ACC112 (cell line): ENCODE measurements around the gene KLHDC9.

ENCODE experiments used
- H2AFZ ChIP-seq: fragments of 200-600 bp; sonication (generic); one replicate; pipeline ENCODE4 v1.6.0; 2017; ENCODE audit warnings: antibody characterized with exemption, low read length; ENCODE audit not compliant: unreplicated experiment
- H3K27ac ChIP-seq: fragments of 200-600 bp; sonication (generic); 2 replicates; pipeline ENCODE4 v1.5.1; 2014; ENCODE audit warnings: low read depth, mild to moderate bottlenecking, antibody characterized with exemption, low read length, moderate library complexity
- H3K27me3 ChIP-seq: fragments of 200-600 bp; sonication (generic); 2 replicates; pipeline ENCODE4 v1.6.1; 2014; ENCODE audit warnings: mild to moderate bottlenecking, antibody characterized with exemption, low read length, moderate library complexity, mixed read lengths; ENCODE audit not compliant: insufficient read depth
- H3K36me3 ChIP-seq: fragments of 200-600 bp; sonication (generic); 2 replicates; pipeline ENCODE4 v1.6.1; 2016; ENCODE audit warnings: mild to moderate bottlenecking, antibody characterized with exemption, low read length, moderate library complexity, mixed read lengths; ENCODE audit not compliant: insufficient read depth
- H3K4me1 ChIP-seq: fragments of 200-600 bp; sonication (generic); one replicate; pipeline ENCODE4 v1.6.1; 2016; ENCODE audit warnings: low read length, mixed read lengths; ENCODE audit not compliant: insufficient read depth, unreplicated experiment, control insufficient read depth
- H3K4me3 ChIP-seq: fragments of 200-600 bp; sonication (generic); 2 replicates; pipeline ENCODE4 v1.5.1; 2014; ENCODE audit warnings: mild to moderate bottlenecking, low read depth, low read length
- H3K79me2 ChIP-seq: fragments of 200-600 bp; sonication (generic); one replicate; pipeline ENCODE4 v1.6.0; 2016; ENCODE audit warnings: low read length; ENCODE audit not compliant: control insufficient read depth, unreplicated experiment, insufficient read depth

The KLHDC9 gene

GRCh38 chr1:161088587-161089110 lies 9.5 kb upstream of the KLHDC9 start:
- Histone ChIP-seq H3K27me3 (no peaks in the 10 kb centered on the region), H3K79me2 (no peaks in the 10 kb centered on the region), H3K4me3 (no peak overlapping the region), H2AFZ (no peak overlapping the region), H3K4me1 (peaks cover 39% of the 10 kb centered on the region), H3K27ac (no peak overlapping the region), H3K36me3 (no peaks in the 10 kb centered on the region)

- Histone ChIP-seq H3K36me3 (no peaks in the 10 kb centered on the region), H3K27me3 (no peaks in the 10 kb centered on the region), H2AFZ (no peak within 1 kb of the TSS), H3K4me1 (peaks cover 31% of the 10 kb centered on the region), H3K4me3 (no peak within 1 kb of the TSS), H3K27ac (no peak within 1 kb of the TSS), H3K79me2 (no peaks in the 10 kb centered on the region)
Observed at GRCh38 chr1:161089251-161089924, 8.8 kb upstream of the KLHDC9 start, which contains the start of gene NECTIN4. NECTIN4 (minus strand) TSS chr1:161089558; CDS start chr1:161089296, 262 bp downstream.

- no peak overlapping the region for H3K27ac ChIP-seq
- no peaks in the 10 kb centered on the region for H3K27me3 ChIP-seq
- H3K4me1 ChIP-seq: peaks cover 27% of the 10 kb centered on the region
- H3K79me2 ChIP-seq: no peaks in the 10 kb centered on the region
- no peak overlapping the region for H3K4me3 ChIP-seq
- no peak overlapping the region for H2AFZ ChIP-seq
- no peaks in the 10 kb centered on the region for H3K36me3 ChIP-seq
Observed at GRCh38 chr1:161089938-161090337, 8.2 kb upstream of the KLHDC9 start.

- H3K27me3 ChIP-seq: no peaks in the 10 kb centered on the region
- H3K4me1 ChIP-seq: peaks cover 22% of the 10 kb centered on the region
- no peak overlapping the region for H3K27ac ChIP-seq
- H3K36me3 ChIP-seq: no peaks in the 10 kb centered on the region
- no peak overlapping the region for H3K4me3 ChIP-seq
- no peak overlapping the region for H2AFZ ChIP-seq
- H3K79me2 ChIP-seq: no peaks in the 10 kb centered on the region
Observed at GRCh38 chr1:161090617-161091016, 7.5 kb upstream of the KLHDC9 start.

- no peak overlapping the region for H2AFZ ChIP-seq
Observed at GRCh38 chr1:161091093-161091492, 7.1 kb upstream of the KLHDC9 start.

GRCh38 chr1:161091796-161092507 lies 6.2 kb upstream of the KLHDC9 start:
- Histone ChIP-seq H3K4me1 (peaks cover 25% of the 10 kb centered on the region), H3K36me3 (no peaks in the 10 kb centered on the region)

More at GRCh38 chr1:161091093-161091492, 7.1 kb upstream of the KLHDC9 start:
- H3K4me3 ChIP-seq: no peak overlapping the region
- H3K79me2 ChIP-seq: no peaks in the 10 kb centered on the region
- H3K27ac ChIP-seq: no peak overlapping the region
- no peaks in the 10 kb centered on the region for H3K36me3 ChIP-seq
- peaks cover 22% of the 10 kb centered on the region for H3K4me1 ChIP-seq
- H3K27me3 ChIP-seq: no peaks in the 10 kb centered on the region

GRCh38 chr1:161092621-161093028 lies 5.5 kb upstream of the KLHDC9 start:
- Histone ChIP-seq H3K4me1 (peaks cover 25% of the 10 kb centered on the region), H2AFZ (no peak overlapping the region), H3K36me3 (no peaks in the 10 kb centered on the region), H3K4me3 (no peak overlapping the region), H3K27ac (no peak overlapping the region), H3K27me3 (no peaks in the 10 kb centered on the region), H3K79me2 (no peaks in the 10 kb centered on the region)

More at GRCh38 chr1:161091796-161092507, 6.2 kb upstream of the KLHDC9 start:
- no peak overlapping the region for H3K27ac ChIP-seq
- no peaks in the 10 kb centered on the region for H3K79me2 ChIP-seq
- no peak overlapping the region for H3K4me3 ChIP-seq
- H3K27me3 ChIP-seq: no peaks in the 10 kb centered on the region
- no peak overlapping the region for H2AFZ ChIP-seq

- peaks cover 17% of the 10 kb centered on the region for H3K4me1 ChIP-seq
Observed at GRCh38 chr1:161094481-161094880, 3.7 kb upstream of the KLHDC9 start.

GRCh38 chr1:161095230-161095629 lies 2.9 kb upstream of the KLHDC9 start:
- H3K27ac ChIP-seq: no peak overlapping the region
- H3K4me1 ChIP-seq: peaks cover 17% of the 10 kb centered on the region

More at GRCh38 chr1:161094481-161094880, 3.7 kb upstream of the KLHDC9 start:
- Histone ChIP-seq H3K36me3 (no peaks in the 10 kb centered on the region), H3K79me2 (no peaks in the 10 kb centered on the region), H2AFZ (no peak overlapping the region), H3K27me3 (no peaks in the 10 kb centered on the region), H3K27ac (no peak overlapping the region), H3K4me3 (no peak overlapping the region)

GRCh38 chr1:161096015-161096414 lies 2.1 kb upstream of the KLHDC9 start:
- Histone ChIP-seq H3K27ac (no peak overlapping the region), H3K4me3 (no peak overlapping the region), H3K79me2 (no peaks in the 10 kb centered on the region), H3K27me3 (no peaks in the 10 kb centered on the region), H3K36me3 (no peaks in the 10 kb centered on the region), H2AFZ (no peak overlapping the region), H3K4me1 (peaks cover 17% of the 10 kb centered on the region)

More at GRCh38 chr1:161095230-161095629, 2.9 kb upstream of the KLHDC9 start:
- Histone ChIP-seq H3K79me2 (no peaks in the 10 kb centered on the region), H3K4me3 (no peak overlapping the region), H3K36me3 (no peaks in the 10 kb centered on the region), H3K27me3 (no peaks in the 10 kb centered on the region), H2AFZ (no peak overlapping the region)
